Measurements from ENCODE around the gene LMOD2. TPM values are rescaled to one million over a fixed set of nuclear protein-coding genes. Genes with fewer than 3 reads are reported as not detected.

Gene LMOD2
- total and polyA plus RNA-seq, 8 donors: 0.08 TPM; not detected in 7

DNA sequence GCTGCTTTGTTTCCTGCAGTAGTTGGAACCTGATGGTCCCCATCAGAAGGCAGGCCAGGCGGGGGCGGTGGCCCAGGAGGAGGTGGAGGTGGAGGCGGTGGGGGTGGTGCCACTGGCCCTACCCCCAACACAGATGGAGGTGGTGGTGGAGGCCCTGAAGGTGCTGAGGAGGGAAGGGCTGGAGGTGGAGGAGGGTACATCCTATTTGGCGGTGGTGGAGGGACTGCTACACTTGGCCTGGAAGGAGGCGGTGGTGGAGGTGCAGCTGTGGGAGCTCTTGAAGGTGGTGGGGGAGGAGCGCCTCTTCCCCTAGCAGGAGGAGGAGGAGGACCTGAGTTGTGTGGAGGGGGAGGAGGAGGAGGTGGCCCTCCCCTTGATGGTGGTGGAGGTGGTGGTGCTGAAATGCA lies 36.8 kb downstream of the LMOD2 start:
- no peaks in the 10 kb centered on the region for H3K4me1 ChIP-seq
- no peak overlapping the region for H3K4me3 ChIP-seq
- peaks cover 0 to 61% of the 10 kb centered on the region in 2 donors for H3K36me3 ChIP-seq
- DNase-seq: peak in 1 of 4 donors; percentile 47
- intact Hi-C loops (cut with DNase I): no loop called here
- TF ChIP-seq, protein P1, sequence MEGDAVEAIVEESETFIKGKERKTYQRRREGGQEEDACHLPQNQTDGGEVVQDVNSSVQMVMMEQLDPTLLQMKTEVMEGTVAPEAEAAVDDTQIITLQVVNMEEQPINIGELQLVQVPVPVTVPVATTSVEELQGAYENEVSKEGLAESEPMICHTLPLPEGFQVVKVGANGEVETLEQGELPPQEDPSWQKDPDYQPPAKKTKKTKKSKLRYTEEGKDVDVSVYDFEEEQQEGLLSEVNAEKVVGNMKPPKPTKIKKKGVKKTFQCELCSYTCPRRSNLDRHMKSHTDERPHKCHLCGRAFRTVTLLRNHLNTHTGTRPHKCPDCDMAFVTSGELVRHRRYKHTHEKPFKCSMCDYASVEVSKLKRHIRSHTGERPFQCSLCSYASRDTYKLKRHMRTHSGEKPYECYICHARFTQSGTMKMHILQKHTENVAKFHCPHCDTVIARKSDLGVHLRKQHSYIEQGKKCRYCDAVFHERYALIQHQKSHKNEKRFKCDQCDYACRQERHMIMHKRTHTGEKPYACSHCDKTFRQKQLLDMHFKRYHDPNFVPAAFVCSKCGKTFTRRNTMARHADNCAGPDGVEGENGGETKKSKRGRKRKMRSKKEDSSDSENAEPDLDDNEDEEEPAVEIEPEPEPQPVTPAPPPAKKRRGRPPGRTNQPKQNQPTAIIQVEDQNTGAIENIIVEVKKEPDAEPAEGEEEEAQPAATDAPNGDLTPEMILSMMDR (IDR thresholded peaks at IDR 0.05): no peak
- ATAC-seq: no peak
- no peaks in the 10 kb centered on the region for H3K9me3 ChIP-seq
- H3K27me3 ChIP-seq: no peaks in the 10 kb centered on the region
- H3K27ac ChIP-seq: no peak overlapping the region

DNA sequence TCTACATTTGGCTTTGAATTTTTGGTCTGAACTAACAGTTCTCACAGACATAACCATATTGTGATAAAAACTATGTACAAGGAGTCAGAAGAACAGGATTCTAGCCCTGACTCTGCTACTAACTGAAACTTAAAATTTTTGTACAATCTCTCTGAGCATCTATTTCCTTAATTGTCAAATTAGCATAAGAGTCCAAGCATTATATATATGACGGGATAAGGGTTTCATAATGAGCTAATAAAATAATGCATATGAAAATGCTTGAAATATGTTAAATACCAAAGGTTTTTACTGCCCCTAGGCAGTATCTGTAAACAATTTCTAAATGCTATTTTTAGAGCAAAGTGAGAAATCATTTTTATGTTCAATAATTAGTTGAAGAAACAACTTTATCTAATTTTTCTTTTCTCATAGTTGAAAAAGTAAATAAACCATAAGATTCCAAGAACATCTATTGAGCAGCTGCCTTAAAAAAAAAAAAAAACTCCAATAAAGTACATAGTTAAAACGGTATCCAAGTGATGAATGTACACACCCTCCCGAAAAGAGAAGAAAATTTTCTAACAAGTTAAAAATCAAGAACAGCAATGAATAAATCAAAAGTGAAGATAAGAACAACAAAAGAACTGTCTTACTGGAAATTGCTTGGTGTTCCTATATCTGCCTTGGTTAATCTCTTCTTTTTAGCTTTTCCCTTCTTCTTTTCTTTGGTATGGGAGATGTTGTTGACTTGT lies 40.4 kb downstream of the LMOD2 start:
- H3K9me3 ChIP-seq: no peaks in the 10 kb centered on the region
- intact Hi-C loops (cut with DNase I): no loop called here
- H3K27ac ChIP-seq: no peak overlapping the region
- H3K4me1 ChIP-seq: no peaks in the 10 kb centered on the region
- no peaks in the 10 kb centered on the region for H3K27me3 ChIP-seq
- TF ChIP-seq, protein P1 (IDR thresholded peaks at IDR 0.05): no peak
- DNase-seq (no peak), ATAC-seq (no peak)
- H3K4me3 ChIP-seq: no peak overlapping the region
- H3K36me3 ChIP-seq: peaks cover 0 to 51% of the 10 kb centered on the region in 2 donors

DNA sequence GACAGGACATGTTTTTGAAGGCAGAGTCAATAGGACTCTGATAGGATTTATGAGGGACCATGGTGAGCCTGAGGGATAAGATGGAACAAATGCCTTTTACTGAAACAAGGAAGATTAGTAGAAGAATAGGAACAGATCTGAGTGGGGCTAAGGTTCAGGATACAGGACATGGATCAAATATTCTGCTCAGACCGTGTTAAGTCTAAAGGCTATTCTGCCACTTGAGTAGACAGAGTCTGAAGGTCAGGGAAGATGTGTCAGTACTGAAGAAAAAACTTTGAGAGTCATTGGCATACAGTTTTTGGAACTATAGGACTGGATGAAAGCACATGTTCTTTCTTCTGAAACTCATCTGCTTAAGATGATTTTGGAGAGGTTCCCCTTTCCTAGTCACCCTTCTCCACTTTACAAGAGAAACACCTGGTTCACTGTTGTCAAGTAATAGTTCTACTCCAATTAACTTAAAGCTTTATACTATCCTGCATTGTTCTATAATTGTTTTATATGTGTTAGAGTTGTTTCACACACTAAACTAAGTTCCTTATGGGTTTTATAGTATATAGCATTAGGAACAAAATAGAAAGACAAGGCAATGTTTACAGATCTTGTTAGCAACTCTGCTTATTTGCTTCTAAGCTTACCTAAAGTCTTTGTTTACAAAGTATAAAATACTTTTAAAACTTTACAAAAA lies 49.7 kb downstream of the LMOD2 start:
- H3K27ac ChIP-seq: no peak overlapping the region
- ATAC-seq (no peak), DNase-seq (no peak)
- peaks cover 0 to 40% of the 10 kb centered on the region in 2 donors for H3K36me3 ChIP-seq
- H3K27me3 ChIP-seq: no peaks in the 10 kb centered on the region
- H3K4me3 ChIP-seq: no peak overlapping the region
- TF ChIP-seq, protein P1 (IDR thresholded peaks at IDR 0.05): no peak
- intact Hi-C loops (cut with DNase I): no loop called here
- H3K9me3 ChIP-seq: no peaks in the 10 kb centered on the region
- H3K4me1 ChIP-seq: peaks cover 0 to 13% of the 10 kb centered on the region in 2 donors

DNA sequence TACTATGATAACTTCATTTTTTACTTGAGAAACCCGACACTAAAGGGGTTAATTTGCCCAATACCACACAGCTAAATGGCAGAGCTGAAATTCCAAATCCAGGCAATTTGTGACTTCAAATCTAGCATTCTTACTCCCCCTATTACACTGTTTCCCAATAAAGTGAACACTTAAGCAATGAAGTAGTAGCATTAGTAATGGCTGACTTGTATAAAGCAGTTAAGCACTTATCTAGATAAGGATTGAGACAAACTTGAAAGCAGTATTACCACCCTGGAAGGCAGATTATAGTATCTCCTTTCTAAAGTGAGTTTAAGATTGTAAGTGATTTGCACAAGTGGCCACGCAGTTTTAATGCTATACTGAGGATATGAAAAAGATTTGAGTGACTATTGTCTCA lies 53.9 kb downstream of the LMOD2 start:
- intact Hi-C loops (cut with DNase I): no loop called here

DNA sequence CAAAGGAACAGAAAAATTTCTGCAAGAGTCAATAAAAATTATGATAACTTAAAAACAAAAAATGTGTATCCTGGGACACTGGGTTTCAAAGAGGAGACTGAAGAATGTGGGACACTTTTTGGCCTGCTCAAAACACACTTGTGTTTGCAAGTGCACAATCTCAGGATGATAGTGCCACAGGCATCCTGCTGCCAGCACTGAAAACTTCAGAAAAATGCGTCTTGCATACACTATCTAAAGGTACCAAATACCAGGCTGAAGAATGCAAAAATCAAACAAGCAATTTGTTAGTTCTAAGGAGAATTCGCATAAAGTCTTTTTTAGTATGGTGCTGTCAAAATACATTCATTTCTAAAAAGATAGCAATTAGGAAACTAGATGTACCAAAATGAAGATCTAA lies 55.0 kb downstream of the LMOD2 start:
- Histone ChIP-seq H3K9me3 (no peaks in the 10 kb centered on the region), H3K27ac (no peak overlapping the region), H3K27me3 (no peaks in the 10 kb centered on the region), H3K4me3 (no peak overlapping the region), H3K36me3 (peaks cover 0 to 23% of the 10 kb centered on the region in 2 donors), H3K4me1 (peaks cover 3 to 36% of the 10 kb centered on the region in 2 donors)
- TF ChIP-seq, protein P1 (IDR thresholded peaks at IDR 0.05): no peak
- ATAC-seq (no peak), DNase-seq (no peak)
- intact Hi-C loops (cut with DNase I): no loop called here

More for the DNA sequence above, 53.9 kb downstream of the LMOD2 start:
- TF ChIP-seq, protein P1 (IDR thresholded peaks at IDR 0.05): no peak
- ATAC-seq (peak; percentile 46), DNase-seq (no peak)
- no peaks in the 10 kb centered on the region for H3K9me3 ChIP-seq
- peaks cover 0 to 33% of the 10 kb centered on the region in 2 donors for H3K36me3 ChIP-seq
- H3K4me3 ChIP-seq: no peak overlapping the region
- no peak overlapping the region for H3K27ac ChIP-seq
- H3K27me3 ChIP-seq: no peaks in the 10 kb centered on the region
- peaks cover 3 to 28% of the 10 kb centered on the region in 2 donors for H3K4me1 ChIP-seq
